ENCODE results near the gene IGF1R.
A peak's percentile ranks its signal among the peaks of the same experiment; 100 is the strongest.

IGF1R gene

GRCh38 chr15:98914626-98915025 lies 266.3 kb downstream of the IGF1R start:
- DNase-seq (ENCODE audit: low read depth): peak; percentile 50

GRCh38 chr15:98916826-98917225 lies 268.5 kb downstream of the IGF1R start:
- DNase-seq (ENCODE audit: low read depth): no peak

- no peak for DNase-seq (ENCODE audit: low read depth)
Measured at GRCh38 chr15:98917417-98917816, 269.1 kb downstream of the IGF1R start.

- no peak for DNase-seq (ENCODE audit: low read depth)
Measured at GRCh38 chr15:98920091-98920880, 271.9 kb downstream of the IGF1R start.

GRCh38 chr15:98923171-98923570 lies 274.8 kb downstream of the IGF1R start:
- DNase-seq (ENCODE audit: low read depth): no peak

- no peak for DNase-seq (ENCODE audit: low read depth)
Measured at GRCh38 chr15:98923579-98923978, 275.2 kb downstream of the IGF1R start.

- DNase-seq (ENCODE audit: low read depth): no peak
Measured at GRCh38 chr15:98924401-98925049, 276.2 kb downstream of the IGF1R start.

GRCh38 chr15:98926236-98926635 lies 277.9 kb downstream of the IGF1R start:
- no peak for DNase-seq (ENCODE audit: low read depth)

GRCh38 chr15:98927022-98927421 lies 278.7 kb downstream of the IGF1R start:
- DNase-seq (ENCODE audit: low read depth): no peak

GRCh38 chr15:98927996-98928395 lies 279.7 kb downstream of the IGF1R start:
- DNase-seq (ENCODE audit: low read depth): no peak

GRCh38 chr15:98930576-98930975 lies 282.2 kb downstream of the IGF1R start:
- no peak for DNase-seq (ENCODE audit: low read depth)

GRCh38 chr15:98931004-98931403 lies 282.7 kb downstream of the IGF1R start:
- no peak for DNase-seq (ENCODE audit: low read depth)

- no peak for DNase-seq (ENCODE audit: low read depth)
Measured at GRCh38 chr15:98933406-98933805, 285.1 kb downstream of the IGF1R start.

GRCh38 chr15:98935736-98936135 lies 287.4 kb downstream of the IGF1R start:
- DNase-seq (ENCODE audit: low read depth): no peak

GRCh38 chr15:98937413-98938104 lies 289.2 kb downstream of the IGF1R start:
- no peak for DNase-seq (ENCODE audit: low read depth)

- DNase-seq (ENCODE audit: low read depth): no peak
Measured at GRCh38 chr15:98938105-98938417, 289.7 kb downstream of the IGF1R start.

- no peak for DNase-seq (ENCODE audit: low read depth)
Measured at GRCh38 chr15:98938799-98939198, 290.5 kb downstream of the IGF1R start.

GRCh38 chr15:98939311-98940080 lies 291.2 kb downstream of the IGF1R start:
- no peak for DNase-seq (ENCODE audit: low read depth)

- DNase-seq (ENCODE audit: low read depth): no peak
Measured at GRCh38 chr15:98941595-98942255, 293.4 kb downstream of the IGF1R start.

- DNase-seq (ENCODE audit: low read depth): no peak
Measured at GRCh38 chr15:98942431-98942830, 294.1 kb downstream of the IGF1R start.

GRCh38 chr15:98943051-98943508 lies 294.7 kb downstream of the IGF1R start:
- no peak for DNase-seq (ENCODE audit: low read depth)
